ENCODE results near the gene ZBTB34.

ZBTB34 gene

DNA sequence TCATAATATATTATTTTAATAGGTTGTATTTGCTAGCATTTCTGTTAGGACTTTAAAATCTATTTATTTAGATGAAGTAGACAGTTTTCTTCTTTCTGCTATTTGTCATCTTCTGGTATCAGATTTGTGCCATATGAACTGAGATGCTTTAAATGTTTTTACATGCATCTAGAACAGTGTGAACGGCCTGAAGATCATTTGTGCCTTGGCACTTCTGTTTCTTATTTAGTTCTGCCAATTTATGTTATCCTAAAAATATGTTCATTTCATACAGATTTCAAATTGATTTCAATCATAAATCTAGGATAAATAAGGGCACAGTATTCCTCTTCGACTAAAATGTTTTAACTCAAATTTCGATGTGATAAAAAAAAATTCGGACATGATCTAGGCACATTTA, 16.1 kb downstream of the ZBTB34 start:
- DNase-seq (ENCODE audit: low spot score): no peak

DNA sequence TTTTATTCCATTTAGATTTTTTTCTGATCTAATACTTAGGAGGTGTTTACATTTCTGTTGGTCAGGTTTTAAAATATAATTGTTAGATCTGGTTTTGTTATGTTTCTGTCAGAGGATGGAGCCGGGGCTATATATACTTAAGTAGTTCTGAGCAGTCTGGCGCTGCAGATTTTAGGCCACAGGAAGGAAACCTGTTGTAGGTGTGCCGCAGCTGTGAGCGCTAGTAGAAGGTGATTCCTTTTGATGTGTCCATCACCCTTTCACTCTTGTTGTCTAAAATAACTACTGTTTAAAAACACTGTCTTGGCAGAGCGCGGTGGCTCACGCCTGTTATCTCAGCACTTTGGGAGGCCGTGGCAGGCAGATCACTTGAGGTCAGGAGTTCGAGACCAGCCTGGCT, 17.0 kb downstream of the ZBTB34 start:
- no peak for DNase-seq (ENCODE audit: low spot score)

DNA sequence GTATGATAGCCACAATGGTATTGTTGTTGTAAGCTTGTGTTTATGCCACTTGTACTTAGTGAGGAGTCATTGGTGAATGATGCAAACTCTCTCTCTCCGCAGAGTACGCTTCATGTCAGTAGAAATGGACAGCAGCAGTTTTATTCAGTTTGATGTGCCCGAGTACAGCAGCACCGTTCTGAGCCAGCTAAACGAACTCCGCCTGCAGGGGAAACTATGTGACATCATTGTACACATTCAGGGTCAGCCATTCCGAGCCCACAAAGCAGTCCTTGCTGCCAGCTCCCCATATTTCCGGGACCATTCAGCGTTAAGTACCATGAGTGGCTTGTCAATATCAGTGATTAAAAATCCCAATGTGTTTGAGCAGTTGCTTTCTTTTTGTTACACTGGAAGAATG, 18.8 kb downstream of the ZBTB34 start:
- DNase-seq (ENCODE audit: low spot score): no peak

DNA sequence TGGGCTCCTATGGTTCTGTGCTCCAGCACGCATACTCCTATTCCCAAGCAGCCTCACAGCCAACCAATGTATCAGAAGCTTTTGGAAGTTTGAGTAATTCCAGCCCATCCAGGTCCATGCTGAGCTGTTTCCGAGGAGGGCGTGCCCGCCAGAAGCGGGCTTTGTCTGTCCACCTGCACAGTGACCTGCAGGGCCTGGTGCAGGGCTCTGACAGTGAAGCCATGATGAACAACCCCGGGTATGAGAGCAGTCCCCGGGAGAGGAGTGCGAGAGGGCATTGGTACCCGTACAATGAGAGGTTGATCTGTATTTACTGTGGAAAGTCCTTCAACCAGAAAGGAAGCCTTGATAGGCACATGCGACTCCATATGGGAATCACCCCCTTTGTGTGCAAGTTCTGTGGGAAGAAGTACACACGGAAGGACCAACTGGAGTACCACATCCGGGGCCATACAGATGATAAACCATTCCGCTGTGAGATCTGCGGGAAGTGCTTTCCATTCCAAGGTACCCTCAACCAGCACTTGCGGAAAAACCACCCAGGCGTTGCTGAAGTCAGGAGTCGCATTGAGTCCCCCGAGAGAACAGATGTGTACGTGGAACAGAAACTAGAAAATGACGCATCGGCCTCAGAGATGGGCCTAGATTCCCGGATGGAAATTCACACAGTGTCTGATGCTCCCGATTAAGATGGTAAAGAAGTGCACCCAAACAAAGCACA, 19.9 kb downstream of the ZBTB34 start:
- DNase-seq (ENCODE audit: low spot score): no peak

DNA sequence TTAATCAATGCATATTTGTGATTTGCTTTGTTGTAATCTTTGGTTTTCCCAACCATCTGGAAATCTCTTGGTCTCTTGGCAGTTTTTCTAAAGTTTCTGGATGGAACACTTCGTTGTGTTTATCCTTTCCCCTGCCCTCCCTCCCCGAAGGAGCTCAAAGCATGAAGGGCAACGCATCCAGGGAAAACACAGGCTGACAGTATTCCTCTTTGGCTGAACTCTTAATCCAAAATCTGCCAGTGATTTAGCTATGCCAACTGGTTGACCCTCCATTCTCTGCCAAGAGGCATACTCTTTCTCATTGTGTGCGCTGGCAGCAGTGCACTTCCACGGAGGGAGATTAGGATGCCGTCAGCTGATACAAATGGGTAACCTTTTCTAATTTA, 20.5 kb downstream of the ZBTB34 start:
- DNase-seq (ENCODE audit: low spot score): no peak

DNA sequence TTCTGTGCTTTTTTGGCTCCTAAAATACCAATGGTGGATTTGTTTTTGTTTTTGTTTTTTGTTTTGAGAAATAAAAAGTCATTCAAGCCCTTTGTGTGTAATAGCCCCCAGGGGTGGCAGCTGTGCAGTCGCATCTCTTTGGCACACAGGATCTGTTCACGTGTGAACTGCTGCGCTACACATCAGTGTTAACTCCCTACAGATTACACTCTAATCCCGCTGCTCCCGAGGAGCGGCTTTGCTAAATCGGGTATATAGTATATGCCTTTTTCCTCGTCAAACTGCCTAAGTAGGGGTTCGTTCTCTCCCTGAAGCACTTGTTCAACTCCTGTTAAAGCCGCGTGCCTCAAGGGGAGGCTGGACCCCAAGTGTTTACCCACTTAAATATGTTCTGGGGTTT, 22.3 kb downstream of the ZBTB34 start:
- no peak for DNase-seq (ENCODE audit: low spot score)

DNA sequence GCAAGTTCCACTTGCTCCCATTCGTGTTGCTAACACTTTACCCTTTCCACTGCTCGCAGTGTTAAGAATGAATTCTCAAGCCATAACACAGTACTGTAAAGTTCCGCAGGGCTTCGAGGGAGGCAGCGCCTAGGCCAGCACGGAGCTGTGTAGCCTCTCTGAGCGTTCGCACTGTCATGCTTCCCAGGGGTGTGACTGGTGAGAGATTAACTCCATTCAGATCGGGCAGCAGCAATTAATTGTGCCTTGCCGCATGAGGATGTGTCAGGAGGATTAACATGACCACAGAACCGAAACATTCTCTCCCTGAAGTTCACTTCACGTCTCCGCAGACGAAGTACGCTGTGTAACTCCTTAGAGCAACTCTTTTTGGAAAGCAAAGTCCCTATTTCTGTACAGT, 23.2 kb downstream of the ZBTB34 start:
- DNase-seq (ENCODE audit: low spot score): no peak

DNA sequence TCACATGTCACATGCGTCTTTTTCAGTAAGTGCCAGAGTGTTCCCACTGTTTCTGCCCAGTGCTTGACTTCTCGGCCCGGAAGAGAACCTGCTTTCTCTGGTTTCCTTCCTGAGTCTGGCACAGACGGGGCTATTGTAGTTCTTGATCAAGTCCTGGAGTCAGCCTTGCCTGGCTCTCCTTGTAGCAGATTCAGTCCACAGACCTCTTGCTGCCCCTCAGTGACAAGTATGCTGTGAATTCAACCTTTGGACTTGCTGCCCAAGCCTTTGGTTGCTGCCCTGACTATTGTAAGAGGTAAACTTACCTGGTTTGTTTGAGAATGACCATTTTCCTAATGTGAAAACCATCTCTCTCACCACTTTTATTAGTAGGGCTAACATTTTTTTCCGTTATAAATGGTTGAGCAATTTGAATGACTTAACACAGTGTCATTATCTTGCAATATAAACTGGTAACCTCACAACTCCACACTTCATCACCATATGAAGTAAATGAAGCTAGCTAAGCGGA, 24.7 kb downstream of the ZBTB34 start:
- no peak for DNase-seq (ENCODE audit: low spot score)

DNA sequence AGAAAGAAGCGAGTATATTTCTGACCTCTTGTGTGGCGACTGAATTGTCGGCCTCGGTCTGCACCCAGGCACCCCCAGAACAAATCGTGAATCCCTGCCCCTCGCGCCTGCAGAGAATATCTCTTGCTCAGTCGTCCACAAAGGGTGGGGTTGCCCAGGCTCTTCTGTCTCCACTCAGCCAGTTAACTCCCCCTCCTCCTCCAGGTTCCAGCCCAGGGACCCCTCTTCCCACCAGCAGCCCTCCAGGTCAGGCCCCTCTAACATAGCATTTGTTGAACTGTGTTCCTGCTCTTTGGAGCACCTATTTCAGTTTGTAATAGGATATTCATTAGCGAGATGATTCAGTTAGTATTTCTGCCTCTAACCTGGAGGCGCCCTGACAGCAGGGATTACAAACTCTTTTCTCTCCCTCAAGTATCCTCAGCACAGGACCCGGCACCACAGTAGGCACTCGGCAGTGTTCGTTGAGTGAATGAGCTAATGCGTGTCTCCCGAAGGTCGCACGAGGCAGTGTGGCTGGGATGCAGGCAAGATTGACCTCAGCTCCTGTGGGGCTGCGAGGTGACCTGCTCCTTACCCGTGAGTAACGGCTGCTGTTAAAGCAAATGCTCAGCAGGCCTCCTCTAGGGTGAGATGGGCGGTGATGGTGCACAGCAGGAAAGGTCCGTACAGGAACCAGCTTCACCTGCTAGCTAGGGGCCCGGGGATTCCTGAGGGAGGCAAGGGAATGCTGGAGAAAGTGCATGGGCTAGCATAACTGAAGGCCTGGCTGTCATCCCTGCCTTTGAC, 25.8 kb downstream of the ZBTB34 start:
- no peak for DNase-seq (ENCODE audit: low spot score)

DNA sequence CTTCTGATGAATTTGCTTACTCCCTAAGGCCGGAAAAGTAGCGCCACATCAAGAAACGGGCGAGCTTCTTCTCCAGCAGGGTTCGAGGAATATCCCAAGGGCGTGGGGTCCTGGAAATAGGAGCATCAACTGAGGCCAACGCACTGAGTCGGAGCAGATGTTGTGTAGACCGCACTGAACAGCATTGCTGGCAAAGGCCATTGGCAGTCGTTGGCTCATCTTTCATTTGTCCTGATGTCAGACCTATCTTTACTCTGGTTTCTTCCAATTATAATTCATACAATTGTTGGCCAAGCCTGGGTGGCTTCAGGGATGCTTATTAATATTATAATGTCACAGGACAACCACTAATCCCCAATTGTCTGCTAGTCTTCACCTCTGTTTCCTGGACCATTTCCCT, 26.5 kb downstream of the ZBTB34 start:
- DNase-seq (ENCODE audit: low spot score): no peak

DNA sequence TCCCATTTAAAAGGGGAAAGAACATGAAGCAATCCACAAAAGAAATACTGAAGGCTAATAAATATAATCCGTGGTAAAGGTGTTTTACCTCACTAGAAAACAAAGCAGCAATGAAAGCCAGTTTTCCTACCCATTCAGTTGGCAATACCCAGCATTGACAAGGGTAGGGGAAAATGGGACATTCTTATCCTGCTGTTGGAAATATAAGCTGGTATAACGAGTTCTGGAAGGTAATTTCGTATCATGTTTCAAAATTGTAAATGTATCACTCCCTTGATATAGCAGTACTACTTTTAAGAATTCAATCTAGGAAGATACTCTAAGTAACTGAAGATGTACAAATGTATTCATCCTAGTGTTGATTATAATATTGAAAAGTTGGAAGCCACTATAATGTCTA, 31.2 kb downstream of the ZBTB34 start:
- DNase-seq (ENCODE audit: low spot score): no peak

DNA sequence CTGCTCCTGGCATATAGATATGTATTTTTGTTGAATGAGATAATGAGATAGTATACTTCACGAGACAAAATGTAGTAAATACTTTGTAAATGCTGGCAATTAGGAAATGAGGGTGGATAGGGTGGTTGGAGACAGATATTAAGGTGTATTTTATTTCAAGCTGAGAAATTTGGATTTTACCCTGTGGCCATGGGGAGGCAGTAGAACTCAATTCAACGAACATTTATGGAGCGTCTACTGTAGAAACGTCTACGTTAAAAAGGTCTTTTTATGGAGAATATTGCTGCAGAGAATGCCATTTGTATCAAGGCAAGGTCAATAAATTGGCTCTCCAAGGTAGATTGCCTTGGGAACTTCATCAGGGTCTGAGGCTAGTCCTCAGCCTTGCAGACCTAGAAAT, 32.6 kb downstream of the ZBTB34 start:
- DNase-seq (ENCODE audit: low spot score): no peak

DNA sequence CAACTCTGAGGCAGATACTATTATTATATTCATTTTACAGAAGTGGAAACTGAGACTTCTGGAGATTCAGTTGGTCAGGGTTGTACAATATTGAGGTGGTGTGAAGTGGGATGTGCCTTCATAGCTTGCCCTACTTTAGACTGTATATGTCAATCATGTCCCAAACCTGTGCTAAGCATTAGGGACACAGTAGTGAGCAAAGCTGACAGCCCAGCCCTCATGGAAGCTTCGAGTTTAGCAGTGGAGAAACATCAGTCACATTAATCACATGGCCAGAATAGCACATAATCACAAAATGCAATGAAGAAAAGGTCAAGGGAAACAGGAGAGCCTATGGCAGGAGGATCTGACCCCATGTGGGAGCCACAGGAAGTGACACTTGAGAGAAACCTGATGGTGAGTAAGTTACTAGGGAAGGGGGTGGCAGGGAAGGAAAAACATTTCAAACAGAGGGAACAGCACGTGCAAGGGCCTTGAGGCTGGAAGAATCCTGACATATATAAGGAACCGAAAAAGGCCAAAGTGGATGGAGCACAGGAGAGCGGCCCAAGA, 33.7 kb downstream of the ZBTB34 start:
- DNase-seq (ENCODE audit: low spot score): no peak

DNA sequence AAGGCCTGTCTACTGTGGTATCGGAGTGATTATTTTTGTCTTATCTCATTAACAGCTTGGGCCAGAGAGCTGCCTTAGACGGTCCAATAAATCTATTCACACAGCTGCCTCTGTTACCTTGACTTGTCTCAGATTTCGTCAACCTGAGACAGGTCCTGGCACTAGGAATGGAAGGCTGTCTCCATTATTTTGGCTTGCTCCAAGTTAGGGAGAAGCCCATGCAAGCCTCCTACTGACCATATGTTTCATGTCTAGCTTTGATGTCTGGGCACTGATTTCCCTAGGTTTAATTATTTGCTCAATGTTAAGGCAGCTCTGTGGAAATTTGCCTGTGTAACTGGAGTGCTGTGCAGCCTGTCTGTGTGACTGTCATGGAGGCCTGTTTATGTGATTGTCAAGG, 41.8 kb downstream of the ZBTB34 start:
- DNase-seq (ENCODE audit: low spot score): no peak

DNA sequence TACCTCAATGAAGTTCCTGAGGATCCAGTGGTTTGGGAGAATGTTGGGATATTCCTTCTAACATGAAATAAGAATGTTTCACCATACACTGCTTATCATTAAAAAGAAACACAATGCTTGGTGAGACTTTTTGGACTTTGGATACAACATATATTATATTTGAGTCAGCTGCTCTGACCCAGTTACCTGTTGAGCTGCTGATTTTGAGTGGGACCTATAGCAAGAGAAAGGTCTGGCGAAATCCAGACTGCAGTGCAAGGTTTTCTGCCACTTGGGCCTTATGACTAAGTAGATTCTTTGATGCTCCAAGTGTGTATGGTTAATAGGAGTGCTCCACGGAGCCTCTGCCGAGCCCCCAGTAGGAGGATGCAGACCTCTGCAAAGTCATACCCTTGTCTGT, 44.1 kb downstream of the ZBTB34 start:
- no peak for DNase-seq (ENCODE audit: low spot score)

DNA sequence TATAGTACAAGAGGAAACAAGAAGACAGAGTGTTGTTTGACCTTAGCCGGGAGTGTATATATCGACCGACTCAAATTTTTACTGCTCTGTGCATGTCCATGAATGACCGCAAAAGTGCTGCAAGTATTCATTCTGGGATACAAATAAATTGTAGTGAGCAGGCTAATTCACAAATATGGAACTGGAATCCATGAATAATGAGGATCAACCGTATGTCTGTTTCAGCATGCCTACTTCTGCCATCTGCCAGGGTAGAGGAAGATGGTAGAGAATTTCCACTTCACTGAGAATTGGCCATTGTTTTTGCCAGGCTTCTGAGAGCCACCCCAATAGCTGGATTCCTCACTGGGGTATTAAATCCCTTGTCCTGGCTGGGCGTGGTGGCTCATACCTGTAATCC, 45.7 kb downstream of the ZBTB34 start:
- no peak for DNase-seq (ENCODE audit: low spot score)

DNA sequence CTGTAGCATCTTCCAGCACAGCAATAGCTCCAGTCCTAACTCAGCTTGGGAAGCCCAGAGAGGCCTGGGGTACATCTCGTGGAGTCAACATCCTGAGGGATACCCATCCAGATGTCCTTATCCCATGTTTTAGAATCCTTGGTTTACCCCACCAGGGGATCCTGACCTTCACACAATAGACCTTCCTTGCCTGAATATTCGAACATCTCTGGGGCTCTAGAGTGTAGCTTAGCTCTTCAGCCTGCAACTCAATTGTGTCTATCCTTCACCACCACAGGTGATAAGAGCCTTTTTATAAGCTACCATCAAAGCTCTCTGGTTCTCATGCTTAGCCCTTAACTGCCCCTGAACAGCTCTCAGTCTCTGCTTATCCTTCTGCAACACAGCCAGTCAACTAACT, 46.6 kb downstream of the ZBTB34 start:
- no peak for DNase-seq (ENCODE audit: low spot score)

DNA sequence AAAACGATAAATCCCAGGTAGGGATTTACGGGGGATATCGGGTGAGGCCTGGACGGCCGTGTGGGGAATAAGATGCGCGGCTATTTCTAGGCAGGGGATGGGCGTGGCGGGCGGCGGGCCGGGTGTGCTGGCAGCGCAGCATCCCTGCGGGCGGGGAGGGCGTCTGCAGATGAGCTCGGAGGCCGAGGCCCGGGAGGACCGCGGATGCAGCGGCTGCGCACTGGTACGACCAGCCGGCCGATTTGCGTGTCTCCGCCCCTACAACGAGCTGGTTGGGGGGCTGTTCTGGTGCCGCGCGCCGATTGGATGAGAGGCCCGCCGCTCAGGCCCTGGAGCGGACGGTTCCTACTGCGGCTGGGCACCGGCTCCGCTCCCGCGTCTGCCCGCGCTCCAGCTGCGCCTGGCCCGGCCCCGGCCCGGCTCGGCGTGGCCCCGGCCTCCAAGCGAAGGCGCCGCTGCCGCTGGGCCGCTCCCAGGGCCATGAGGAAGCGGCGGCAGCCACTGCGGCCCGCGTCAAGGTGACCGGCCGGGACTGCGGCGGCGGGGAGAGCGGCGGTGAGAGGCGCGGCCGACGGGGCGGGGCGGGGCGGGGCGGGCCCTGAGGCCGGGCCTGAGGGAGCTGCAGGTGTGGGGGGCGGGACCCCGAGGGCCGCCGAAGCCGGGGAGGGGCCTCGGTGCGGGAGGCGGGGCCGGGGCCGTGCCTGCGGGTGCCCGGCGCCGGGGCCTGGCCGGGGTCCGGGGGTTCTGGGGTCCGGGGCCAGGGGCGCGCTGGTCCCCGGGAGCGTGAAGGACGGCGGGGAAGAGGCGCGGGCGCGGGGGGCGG, 54.2 kb downstream of the ZBTB34 start, which contains the start of gene RALGPS1:
RALGPS1 (plus strand) TSS at position 325 of the 823 bp plus-strand sequence. CDS start 47,508 bp downstream, outside the sequence.
- DNase-seq (ENCODE audit: low spot score): peak; percentile 96

DNA sequence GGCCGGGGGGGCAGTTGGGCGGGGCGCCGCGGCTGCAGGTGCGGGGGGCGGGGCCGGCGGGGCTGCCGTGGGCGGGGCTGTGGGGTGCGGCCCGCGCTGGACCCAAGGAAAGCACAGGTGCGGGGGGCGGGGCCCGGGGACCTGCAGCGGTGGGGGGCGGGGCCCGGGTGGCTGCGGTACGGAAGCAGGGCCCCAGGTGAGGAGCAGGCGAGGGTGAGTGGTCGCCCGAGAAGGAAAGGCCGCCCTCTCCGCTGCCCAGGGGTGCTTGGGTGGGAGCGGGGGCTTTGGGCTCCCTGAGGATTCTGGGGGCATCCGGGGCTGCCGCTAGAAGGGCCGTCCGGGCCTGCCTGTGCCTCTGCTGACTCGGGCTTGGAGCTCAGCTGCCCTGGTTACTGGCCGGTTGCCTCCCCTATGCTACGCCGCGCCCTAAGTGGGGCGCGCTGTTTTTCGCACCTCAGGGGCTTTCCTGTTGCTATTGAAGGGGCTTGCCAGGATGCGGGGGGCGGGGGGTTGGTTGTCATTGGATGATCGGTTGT, 54.9 kb downstream of the ZBTB34 start:
- no peak for DNase-seq (ENCODE audit: low spot score)

DNA sequence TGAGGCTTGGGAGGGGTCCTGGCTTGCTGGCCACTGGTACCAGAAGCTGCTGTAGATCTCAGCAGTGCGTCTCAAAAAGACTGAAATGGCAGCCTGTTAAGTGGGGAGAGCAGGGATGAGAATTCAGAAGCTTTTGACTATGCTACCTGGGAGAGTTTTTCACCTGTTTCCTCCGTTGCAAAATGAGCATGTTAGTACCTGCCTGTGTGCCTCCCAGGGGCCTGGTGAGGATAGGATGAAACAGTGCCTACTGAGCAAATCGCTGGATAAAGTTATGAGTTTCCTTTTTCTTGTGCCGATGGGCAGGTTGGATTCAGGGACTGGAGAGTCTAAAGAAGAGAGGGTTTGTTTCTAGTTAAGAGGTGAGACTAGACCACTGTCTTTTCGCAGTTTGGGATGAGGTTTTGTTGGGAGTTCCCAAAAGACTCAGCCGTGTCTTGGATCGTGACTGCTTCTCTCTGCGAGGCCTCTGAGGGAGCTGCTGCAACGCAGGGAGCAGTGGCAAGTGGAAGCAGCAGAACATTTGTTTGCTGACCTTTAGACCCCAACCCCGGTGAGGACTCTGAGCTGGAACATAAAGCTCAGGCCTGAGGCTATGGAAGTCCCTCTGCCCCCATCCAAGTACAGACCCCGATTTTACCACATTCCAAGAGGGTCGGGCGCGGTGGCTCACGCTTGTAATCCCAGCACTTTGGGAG, 55.6 kb downstream of the ZBTB34 start:
- DNase-seq (ENCODE audit: low spot score): no peak

DNA sequence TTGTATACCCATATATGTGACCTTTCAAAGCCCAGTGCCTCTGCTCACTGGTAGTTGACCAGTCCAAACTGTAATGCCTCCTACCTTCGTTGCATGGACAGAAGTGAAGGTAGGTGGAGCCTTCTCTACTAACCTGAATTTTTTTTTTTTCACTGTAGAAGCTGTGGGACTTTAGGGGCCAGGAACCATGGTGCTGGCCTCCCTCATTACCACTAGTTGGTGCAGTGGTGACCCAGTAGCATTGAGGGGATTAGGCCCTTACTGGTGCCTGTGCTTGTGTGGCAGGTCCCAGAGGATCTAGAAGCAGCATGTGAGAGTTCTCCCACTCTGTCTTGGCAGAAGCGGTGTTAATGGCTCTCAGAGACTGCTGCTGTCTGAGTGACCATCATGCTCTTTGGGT, 56.5 kb downstream of the ZBTB34 start:
- no peak for DNase-seq (ENCODE audit: low spot score)
